GM23338 (cell line): Measurements from ENCODE around the gene NHLRC3. TPM values are rescaled to one million over a fixed set of nuclear protein-coding genes. Genes with fewer than 3 reads are reported as not detected.

Source experiments
- ATAC-seq: fragments of 200-7000 bp; cut with Tn5 transposase; 3 replicates; pipeline ENCODE4 v1.9.1; 2020
- DNase-seq: peaks from one replicate; pipeline ENCODE4 v3.0.0-alpha.2; 2015; ENCODE audit warnings: low spot score
- H2AFZ ChIP-seq: fragments of 200-600 bp; sonication (generic); 2 replicates; pipeline ENCODE4 v1.8.0; 2016; ENCODE audit warnings: antibody characterized with exemption, mild to moderate bottlenecking, moderate library complexity
- H3F3A ChIP-seq: fragments of 200-600 bp; sonication (generic); replicated peaks from 2 replicates; pipeline ENCODE4 v1.8.0; 2017; ENCODE audit warnings: antibody characterized with exemption, mixed run types, low read depth
- H3K27ac ChIP-seq: fragments of 200-600 bp; sonication (generic); 2 replicates; pipeline ENCODE4 v1.6.1; 2016; ENCODE audit warnings: low read depth
- H3K27me3 ChIP-seq: fragments of 200-600 bp; sonication (generic); 2 replicates; pipeline ENCODE4 v1.8.0; 2016; ENCODE audit warnings: mild to moderate bottlenecking, mixed run types, moderate library complexity; ENCODE audit not compliant: insufficient read depth
- H3K36me3 ChIP-seq: fragments of 200-600 bp; sonication (generic); 2 replicates; pipeline ENCODE4 v1.8.0; 2016; ENCODE audit warnings: mild to moderate bottlenecking; ENCODE audit not compliant: insufficient read depth
- H3K4me1 ChIP-seq: fragments of 200-600 bp; sonication (generic); 2 replicates; pipeline ENCODE4 v1.8.0; 2016; ENCODE audit warnings: mild to moderate bottlenecking, moderate library complexity; ENCODE audit not compliant: insufficient read depth
- H3K4me2 ChIP-seq: fragments of 200-600 bp; sonication (generic); 2 replicates; pipeline ENCODE4 v1.7.1; 2017; ENCODE audit warnings: mixed run types
- H3K4me3 ChIP-seq: fragments of 200-600 bp; sonication (generic); 2 replicates; pipeline ENCODE4 v1.6.1; 2016; ENCODE audit warnings: mixed run types
- H3K79me2 ChIP-seq: fragments of 200-600 bp; sonication (generic); replicated peaks from 2 replicates; pipeline ENCODE4 v1.8.0; 2017; ENCODE audit warnings: mild to moderate bottlenecking; ENCODE audit not compliant: insufficient read depth
- H3K9me2 ChIP-seq: fragments of 200-600 bp; sonication (generic); 2 replicates; pipeline ENCODE4 v1.8.0; 2017; ENCODE audit not compliant: insufficient read depth
- H4K20me1 ChIP-seq: fragments of 200-600 bp; sonication (generic); replicated peaks from 2 replicates; pipeline ENCODE4 v1.8.0; 2017; ENCODE audit warnings: mild to moderate bottlenecking; ENCODE audit not compliant: insufficient read depth
- H3K27ac Mint-ChIP-seq: 2 replicates; pipeline ENCODE4 v1.8.0; 2020; ENCODE audit warnings: inconsistent platforms, mild to moderate bottlenecking, moderate library complexity, mixed read lengths
- H3K27me3 Mint-ChIP-seq: 3 replicates; pipeline ENCODE4 v1.8.0; 2022; ENCODE audit warnings: low read depth, mild to moderate bottlenecking, moderate library complexity, mixed read lengths, inconsistent platforms; ENCODE audit not compliant: insufficient read depth, poor library complexity
- H3K36me3 Mint-ChIP-seq: 3 replicates; pipeline ENCODE4 v1.8.0; 2021; ENCODE audit warnings: low read depth, mild to moderate bottlenecking, inconsistent platforms, moderate library complexity, mixed read lengths
- H3K4me1 Mint-ChIP-seq: 3 replicates; pipeline ENCODE4 v1.8.0; 2020; ENCODE audit warnings: mild to moderate bottlenecking, inconsistent platforms, mixed read lengths
- H3K4me3 Mint-ChIP-seq: 3 replicates; pipeline ENCODE4 v1.8.0; 2021; ENCODE audit warnings: moderate library complexity, mild to moderate bottlenecking, inconsistent platforms, mixed read lengths
- H3K9me3 Mint-ChIP-seq: 3 replicates; pipeline ENCODE4 v1.8.0; 2020; ENCODE audit warnings: moderate library complexity, mild to moderate bottlenecking, inconsistent platforms, mixed read lengths
- ETS1 ChIP-seq: IDR thresholded peaks from 2 replicates; pipeline ENCODE4 v1.6.1; 2016; ENCODE audit warnings: antibody characterized with exemption
- EZH2 ChIP-seq: fragments of 200-600 bp; sonication (generic); IDR thresholded peaks from one replicate; pipeline ENCODE4 v1.8.0; 2017; ENCODE audit warnings: antibody characterized with exemption, mild to moderate bottlenecking, low read depth; ENCODE audit not compliant: unreplicated experiment
- EZH2phosphoT487 ChIP-seq: fragments of 200-600 bp; sonication (generic); IDR thresholded peaks from one replicate; pipeline ENCODE4 v1.8.1; 2018; ENCODE audit warnings: antibody characterized with exemption; ENCODE audit not compliant: unreplicated experiment
- NANOG ChIP-seq: IDR thresholded peaks from 2 replicates; pipeline ENCODE4 v1.6.1; 2016; ENCODE audit warnings: antibody characterized with exemption, borderline replicate concordance
- POLR2AphosphoS5 ChIP-seq: IDR thresholded peaks from 2 replicates; pipeline ENCODE4 v1.6.1; 2016; ENCODE audit warnings: antibody characterized with exemption, low read depth
- ZNF114 ChIP-seq: fragments of 250-450 bp; sonication (Bioruptor Pico); IDR thresholded peaks from 2 replicates; pipeline ENCODE4 v1.5.0; 2020; ENCODE audit warnings: mild to moderate bottlenecking, moderate library complexity
- polyA plus RNA-seq: library from polyadenylated mRNA; unstranded; fragments of >200 nt; fragmentation: Nextera tagmentation; extraction: Ambion mirVana; gene quantifications from 2 replicates; pipeline ENCODE4 v1.2.1, GENCODE V29; 2016
- total RNA-seq: library from RNA; depleted of rRNA; stranded (reverse); fragments of >200 nt; shearing (Covaris generic); gene quantifications from 2 replicates; pipeline ENCODE4 v1.2.3, GENCODE V29; 2014
- TF ChIP-seq, protein P1 (sequence below), 2 experiments: fragments of 200-600 bp in 1 of 2; sonication (generic) in 1 of 2; conservative IDR thresholded peaks; 2 replicates each; pipeline versions ENCODE4 v1.5.1 to v1.6.1; 2016 to 2017; ENCODE audit warnings: antibody characterized with exemption in 2 of 2, low read depth in 2 of 2, mild to moderate bottlenecking in 2 of 2, moderate library complexity in 1 of 2
- TF ChIP-seq, protein P2 (sequence below): fragments of 250-450 bp; sonication (Bioruptor Pico); IDR thresholded peaks from 2 replicates; pipeline ENCODE4 v1.5.0; 2020; ENCODE audit warnings: mild to moderate bottlenecking, moderate library complexity
- TF ChIP-seq, protein P3 (sequence below): IDR thresholded peaks from one replicate; pipeline ENCODE4 v1.6.1; 2018; ENCODE audit warnings: antibody characterized with exemption; ENCODE audit not compliant: unreplicated experiment

Gene NHLRC3
- total and polyA plus RNA-seq, 2 experiments from 2014 or later, result 11.8 to 15.6 TPM

GRCh38 chr13:39013462-39013861 is 24.8 kb upstream of the NHLRC3 start (continued):
- TF ChIP-seq, protein P1, sequence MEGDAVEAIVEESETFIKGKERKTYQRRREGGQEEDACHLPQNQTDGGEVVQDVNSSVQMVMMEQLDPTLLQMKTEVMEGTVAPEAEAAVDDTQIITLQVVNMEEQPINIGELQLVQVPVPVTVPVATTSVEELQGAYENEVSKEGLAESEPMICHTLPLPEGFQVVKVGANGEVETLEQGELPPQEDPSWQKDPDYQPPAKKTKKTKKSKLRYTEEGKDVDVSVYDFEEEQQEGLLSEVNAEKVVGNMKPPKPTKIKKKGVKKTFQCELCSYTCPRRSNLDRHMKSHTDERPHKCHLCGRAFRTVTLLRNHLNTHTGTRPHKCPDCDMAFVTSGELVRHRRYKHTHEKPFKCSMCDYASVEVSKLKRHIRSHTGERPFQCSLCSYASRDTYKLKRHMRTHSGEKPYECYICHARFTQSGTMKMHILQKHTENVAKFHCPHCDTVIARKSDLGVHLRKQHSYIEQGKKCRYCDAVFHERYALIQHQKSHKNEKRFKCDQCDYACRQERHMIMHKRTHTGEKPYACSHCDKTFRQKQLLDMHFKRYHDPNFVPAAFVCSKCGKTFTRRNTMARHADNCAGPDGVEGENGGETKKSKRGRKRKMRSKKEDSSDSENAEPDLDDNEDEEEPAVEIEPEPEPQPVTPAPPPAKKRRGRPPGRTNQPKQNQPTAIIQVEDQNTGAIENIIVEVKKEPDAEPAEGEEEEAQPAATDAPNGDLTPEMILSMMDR (conservative IDR thresholded peaks at IDR 0.05; ENCODE audit: low read depth in 2 of 2), result no peak
- TF ChIP-seq POLR2AphosphoS5 (no peak), ETS1 (no peak), EZH2phosphoT487 (no peak)

GRCh38 chr13:39016087-39016486 is 22.2 kb upstream of the NHLRC3 start:
- peaks cover 79% of the 10 kb centered on the region for H3K36me3 Mint-ChIP-seq
- no peak overlapping the region for H3K27ac Mint-ChIP-seq
- Histone ChIP-seq H3F3A (no peaks in the 10 kb centered on the region; the same call in none of the 2 replicates), H3K4me2 (no peak overlapping the region), H3K79me2 (no peaks in the 10 kb centered on the region; the same call in 1 of the 2 replicates), H3K4me1 (no peaks in the 10 kb centered on the region), H3K4me3 (no peak overlapping the region), H3K27ac (no peak overlapping the region), H3K9me2 (no peaks in the 10 kb centered on the region), H4K20me1 (no peaks in the 10 kb centered on the region), H2AFZ (no peak overlapping the region), H3K27me3 (no peaks in the 10 kb centered on the region), H3K36me3 (peaks cover 37% of the 10 kb centered on the region; the same call in 1 of the 2 replicates)
- peaks cover 7% of the 10 kb centered on the region for H3K4me1 Mint-ChIP-seq
- ATAC-seq, result no peak
- DNase-seq, result no peak
- no peak overlapping the region for H3K4me3 Mint-ChIP-seq
- H3K9me3 Mint-ChIP-seq, result no peaks in the 10 kb centered on the region
- peaks cover 3% of the 10 kb centered on the region for H3K27me3 Mint-ChIP-seq
- TF ChIP-seq, protein P2, sequence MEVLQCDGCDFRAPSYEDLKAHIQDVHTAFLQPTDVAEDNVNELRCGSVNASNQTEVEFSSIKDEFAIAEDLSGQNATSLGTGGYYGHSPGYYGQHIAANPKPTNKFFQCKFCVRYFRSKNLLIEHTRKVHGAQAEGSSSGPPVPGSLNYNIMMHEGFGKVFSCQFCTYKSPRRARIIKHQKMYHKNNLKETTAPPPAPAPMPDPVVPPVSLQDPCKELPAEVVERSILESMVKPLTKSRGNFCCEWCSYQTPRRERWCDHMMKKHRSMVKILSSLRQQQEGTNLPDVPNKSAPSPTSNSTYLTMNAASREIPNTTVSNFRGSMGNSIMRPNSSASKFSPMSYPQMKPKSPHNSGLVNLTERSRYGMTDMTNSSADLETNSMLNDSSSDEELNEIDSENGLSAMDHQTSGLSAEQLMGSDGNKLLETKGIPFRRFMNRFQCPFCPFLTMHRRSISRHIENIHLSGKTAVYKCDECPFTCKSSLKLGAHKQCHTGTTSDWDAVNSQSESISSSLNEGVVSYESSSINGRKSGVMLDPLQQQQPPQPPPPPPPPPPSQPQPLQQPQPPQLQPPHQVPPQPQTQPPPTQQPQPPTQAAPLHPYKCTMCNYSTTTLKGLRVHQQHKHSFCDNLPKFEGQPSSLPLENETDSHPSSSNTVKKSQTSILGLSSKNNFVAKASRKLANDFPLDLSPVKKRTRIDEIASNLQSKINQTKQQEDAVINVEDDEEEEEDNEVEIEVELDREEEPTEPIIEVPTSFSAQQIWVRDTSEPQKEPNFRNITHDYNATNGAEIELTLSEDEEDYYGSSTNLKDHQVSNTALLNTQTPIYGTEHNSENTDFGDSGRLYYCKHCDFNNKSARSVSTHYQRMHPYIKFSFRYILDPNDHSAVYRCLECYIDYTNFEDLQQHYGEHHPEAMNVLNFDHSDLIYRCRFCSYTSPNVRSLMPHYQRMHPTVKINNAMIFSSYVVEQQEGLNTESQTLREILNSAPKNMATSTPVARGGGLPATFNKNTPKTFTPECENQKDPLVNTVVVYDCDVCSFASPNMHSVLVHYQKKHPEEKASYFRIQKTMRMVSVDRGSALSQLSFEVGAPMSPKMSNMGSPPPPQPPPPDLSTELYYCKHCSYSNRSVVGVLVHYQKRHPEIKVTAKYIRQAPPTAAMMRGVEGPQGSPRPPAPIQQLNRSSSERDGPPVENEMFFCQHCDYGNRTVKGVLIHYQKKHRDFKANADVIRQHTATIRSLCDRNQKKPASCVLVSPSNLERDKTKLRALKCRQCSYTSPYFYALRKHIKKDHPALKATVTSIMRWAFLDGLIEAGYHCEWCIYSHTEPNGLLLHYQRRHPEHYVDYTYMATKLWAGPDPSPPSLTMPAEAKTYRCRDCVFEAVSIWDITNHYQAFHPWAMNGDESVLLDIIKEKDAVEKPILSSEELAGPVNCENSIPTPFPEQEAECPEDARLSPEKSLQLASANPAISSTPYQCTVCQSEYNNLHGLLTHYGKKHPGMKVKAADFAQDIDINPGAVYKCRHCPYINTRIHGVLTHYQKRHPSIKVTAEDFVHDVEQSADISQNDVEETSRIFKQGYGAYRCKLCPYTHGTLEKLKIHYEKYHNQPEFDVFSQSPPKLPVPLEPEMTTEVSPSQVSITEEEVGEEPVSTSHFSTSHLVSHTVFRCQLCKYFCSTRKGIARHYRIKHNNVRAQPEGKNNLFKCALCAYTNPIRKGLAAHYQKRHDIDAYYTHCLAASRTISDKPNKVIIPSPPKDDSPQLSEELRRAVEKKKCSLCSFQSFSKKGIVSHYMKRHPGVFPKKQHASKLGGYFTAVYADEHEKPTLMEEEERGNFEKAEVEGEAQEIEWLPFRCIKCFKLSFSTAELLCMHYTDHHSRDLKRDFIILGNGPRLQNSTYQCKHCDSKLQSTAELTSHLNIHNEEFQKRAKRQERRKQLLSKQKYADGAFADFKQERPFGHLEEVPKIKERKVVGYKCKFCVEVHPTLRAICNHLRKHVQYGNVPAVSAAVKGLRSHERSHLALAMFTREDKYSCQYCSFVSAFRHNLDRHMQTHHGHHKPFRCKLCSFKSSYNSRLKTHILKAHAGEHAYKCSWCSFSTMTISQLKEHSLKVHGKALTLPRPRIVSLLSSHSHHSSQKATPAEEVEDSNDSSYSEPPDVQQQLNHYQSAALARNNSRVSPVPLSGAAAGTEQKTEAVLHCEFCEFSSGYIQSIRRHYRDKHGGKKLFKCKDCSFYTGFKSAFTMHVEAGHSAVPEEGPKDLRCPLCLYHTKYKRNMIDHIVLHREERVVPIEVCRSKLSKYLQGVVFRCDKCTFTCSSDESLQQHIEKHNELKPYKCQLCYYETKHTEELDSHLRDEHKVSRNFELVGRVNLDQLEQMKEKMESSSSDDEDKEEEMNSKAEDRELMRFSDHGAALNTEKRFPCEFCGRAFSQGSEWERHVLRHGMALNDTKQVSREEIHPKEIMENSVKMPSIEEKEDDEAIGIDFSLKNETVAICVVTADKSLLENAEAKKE (CRISPR knock-in tag), result no peak
- TF ChIP-seq, protein P1 (conservative IDR thresholded peaks at IDR 0.05; ENCODE audit: low read depth in 2 of 2), result no peak
- no peak for TF ChIP-seq ZNF114 (CRISPR knock-in tag)
- TF ChIP-seq, protein P3, sequence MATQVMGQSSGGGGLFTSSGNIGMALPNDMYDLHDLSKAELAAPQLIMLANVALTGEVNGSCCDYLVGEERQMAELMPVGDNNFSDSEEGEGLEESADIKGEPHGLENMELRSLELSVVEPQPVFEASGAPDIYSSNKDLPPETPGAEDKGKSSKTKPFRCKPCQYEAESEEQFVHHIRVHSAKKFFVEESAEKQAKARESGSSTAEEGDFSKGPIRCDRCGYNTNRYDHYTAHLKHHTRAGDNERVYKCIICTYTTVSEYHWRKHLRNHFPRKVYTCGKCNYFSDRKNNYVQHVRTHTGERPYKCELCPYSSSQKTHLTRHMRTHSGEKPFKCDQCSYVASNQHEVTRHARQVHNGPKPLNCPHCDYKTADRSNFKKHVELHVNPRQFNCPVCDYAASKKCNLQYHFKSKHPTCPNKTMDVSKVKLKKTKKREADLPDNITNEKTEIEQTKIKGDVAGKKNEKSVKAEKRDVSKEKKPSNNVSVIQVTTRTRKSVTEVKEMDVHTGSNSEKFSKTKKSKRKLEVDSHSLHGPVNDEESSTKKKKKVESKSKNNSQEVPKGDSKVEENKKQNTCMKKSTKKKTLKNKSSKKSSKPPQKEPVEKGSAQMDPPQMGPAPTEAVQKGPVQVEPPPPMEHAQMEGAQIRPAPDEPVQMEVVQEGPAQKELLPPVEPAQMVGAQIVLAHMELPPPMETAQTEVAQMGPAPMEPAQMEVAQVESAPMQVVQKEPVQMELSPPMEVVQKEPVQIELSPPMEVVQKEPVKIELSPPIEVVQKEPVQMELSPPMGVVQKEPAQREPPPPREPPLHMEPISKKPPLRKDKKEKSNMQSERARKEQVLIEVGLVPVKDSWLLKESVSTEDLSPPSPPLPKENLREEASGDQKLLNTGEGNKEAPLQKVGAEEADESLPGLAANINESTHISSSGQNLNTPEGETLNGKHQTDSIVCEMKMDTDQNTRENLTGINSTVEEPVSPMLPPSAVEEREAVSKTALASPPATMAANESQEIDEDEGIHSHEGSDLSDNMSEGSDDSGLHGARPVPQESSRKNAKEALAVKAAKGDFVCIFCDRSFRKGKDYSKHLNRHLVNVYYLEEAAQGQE, result no peak
- TF ChIP-seq EZH2, result no peak
- TF ChIP-seq NANOG, result no peak
- TF ChIP-seq EZH2phosphoT487, result no peak
- TF ChIP-seq POLR2AphosphoS5, result no peak
